ENCODE results near the gene WDR3.

- TF ChIP-seq CTCF (IDR thresholded peaks at IDR 0.05; ENCODE audit: low read depth, low read length, poor library complexity, severe bottlenecking) (no peak), EZH2phosphoT487 (IDR thresholded peaks at IDR 0.05; ENCODE audit: borderline replicate concordance, low read length) (no peak)
Observed at GRCh38 chr1:117985239-117985638, 55.7 kb downstream of the WDR3 start.

All from DOHH2 (cell line).